HUES6 (cell line): ENCODE measurements around the gene MAPKAP1.

Source experiments
- H3K27ac ChIP-seq: 2 replicates; pipeline ENCODE4 v1.7.0; 2013; ENCODE audit warnings: low read depth, mild to moderate bottlenecking, low read length, inconsistent platforms
- H3K27me3 ChIP-seq: 2 replicates; pipeline ENCODE4 v1.6.1; 2013; ENCODE audit warnings: low read length; ENCODE audit not compliant: control insufficient read depth, insufficient read depth
- H3K36me3 ChIP-seq: 2 replicates; pipeline ENCODE4 v1.6.1; 2013; ENCODE audit warnings: low read length; ENCODE audit not compliant: control insufficient read depth, insufficient read depth
- H3K4me1 ChIP-seq: 2 replicates; pipeline ENCODE4 v1.6.1; 2013; ENCODE audit warnings: low read length; ENCODE audit not compliant: control insufficient read depth, insufficient read depth
- H3K4me3 ChIP-seq: 2 replicates; pipeline ENCODE4 v1.5.1; 2013; ENCODE audit warnings: low read depth, low read length
- H3K9ac ChIP-seq: one replicate; pipeline ENCODE4 v1.6.1; 2013; ENCODE audit warnings: mild to moderate bottlenecking, low read length
- H3K9me3 ChIP-seq: 2 replicates; pipeline ENCODE4 v1.6.1; 2013; ENCODE audit warnings: low read depth, low read length; ENCODE audit not compliant: control insufficient read depth, insufficient read depth

The MAPKAP1 gene

DNA sequence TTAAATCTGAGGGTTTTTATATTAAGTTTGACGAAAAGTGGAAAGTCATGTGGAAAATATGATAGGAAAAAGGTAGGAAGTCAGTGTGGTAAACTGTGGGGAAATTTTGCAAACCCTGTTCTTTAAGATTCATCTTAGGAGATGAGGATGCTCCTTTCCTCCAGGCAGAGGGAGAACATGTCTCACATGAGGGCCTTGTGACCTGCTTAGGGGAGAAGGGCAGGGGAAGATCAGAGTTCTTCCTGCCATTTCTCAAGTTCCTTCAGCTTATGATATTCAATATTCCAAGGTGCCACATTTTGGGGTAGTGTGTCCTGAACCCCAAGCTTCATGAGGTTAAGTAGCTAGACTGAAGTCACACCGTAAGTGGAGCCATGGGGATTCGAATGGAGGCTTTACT is 53.7 kb downstream of the MAPKAP1 start:
- H3K9ac ChIP-seq: peak overlapping the region; percentile 9
- H3K9me3 ChIP-seq: no peaks in the 10 kb centered on the region
- H3K27me3 ChIP-seq: no peaks in the 10 kb centered on the region
- H3K4me3 ChIP-seq: no peak overlapping the region
- peak overlapping the region; percentile 84 for H3K27ac ChIP-seq
- peaks cover 86% of the 10 kb centered on the region for H3K4me1 ChIP-seq
- no peaks in the 10 kb centered on the region for H3K36me3 ChIP-seq

- Histone ChIP-seq H3K27me3 (no peaks in the 10 kb centered on the region), H3K4me1 (peaks cover 83% of the 10 kb centered on the region), H3K9ac (no peak overlapping the region), H3K36me3 (no peaks in the 10 kb centered on the region), H3K4me3 (no peak overlapping the region), H3K27ac (peak overlapping the region; percentile 84), H3K9me3 (no peaks in the 10 kb centered on the region)
Observed at GRCh38 chr9:125652759-125653158, 54.2 kb downstream of the MAPKAP1 start.

GRCh38 chr9:125652233-125652594 is 54.8 kb downstream of the MAPKAP1 start:
- Histone ChIP-seq H3K27ac (peak overlapping the region; percentile 84; the same call in 1 of the 2 replicates), H3K4me1 (peaks cover 82% of the 10 kb centered on the region), H3K36me3 (no peaks in the 10 kb centered on the region), H3K9me3 (no peaks in the 10 kb centered on the region), H3K4me3 (no peak overlapping the region), H3K9ac (no peak overlapping the region), H3K27me3 (no peaks in the 10 kb centered on the region)

GRCh38 chr9:125651576-125652232 is 55.3 kb downstream of the MAPKAP1 start:
- Histone ChIP-seq H3K27ac (0 out of 2 replicates have a peak overlapping the region, but pooled peaks have one; percentile 84), H3K9me3 (no peaks in the 10 kb centered on the region), H3K9ac (no peak overlapping the region), H3K4me1 (peaks cover 79% of the 10 kb centered on the region), H3K4me3 (no peak overlapping the region), H3K27me3 (no peaks in the 10 kb centered on the region), H3K36me3 (no peaks in the 10 kb centered on the region)

GRCh38 chr9:125650271-125650737 is 56.7 kb downstream of the MAPKAP1 start:
- H3K27ac ChIP-seq: peak overlapping the region; percentile 57
- no peak overlapping the region for H3K4me3 ChIP-seq
- H3K9ac ChIP-seq: no peak overlapping the region
- no peaks in the 10 kb centered on the region for H3K27me3 ChIP-seq
- peaks cover 65% of the 10 kb centered on the region for H3K4me1 ChIP-seq
- no peaks in the 10 kb centered on the region for H3K9me3 ChIP-seq
- H3K36me3 ChIP-seq: no peaks in the 10 kb centered on the region

DNA sequence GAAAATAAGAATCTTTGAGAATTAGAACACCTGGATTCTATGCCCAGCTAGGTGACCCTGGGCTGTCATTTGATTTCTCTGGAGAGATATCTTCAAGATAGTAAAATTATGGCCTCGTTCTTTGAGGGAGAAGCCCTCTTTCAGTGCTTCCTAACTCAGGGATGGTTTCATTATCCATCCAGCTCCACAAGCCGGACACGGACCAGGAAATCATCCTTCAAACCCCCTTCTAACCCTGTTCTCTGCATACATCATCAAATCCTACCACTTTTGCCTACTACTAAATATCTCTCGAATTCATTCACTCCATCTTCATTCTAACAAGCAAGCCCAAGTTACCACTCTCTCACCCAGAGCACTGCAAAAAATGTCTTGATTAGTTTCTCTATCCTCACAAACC is 57.2 kb downstream of the MAPKAP1 start:
- H3K27ac ChIP-seq: peak overlapping the region; percentile 57
- peaks cover 65% of the 10 kb centered on the region for H3K4me1 ChIP-seq
- no peaks in the 10 kb centered on the region for H3K36me3 ChIP-seq
- H3K9ac ChIP-seq: no peak overlapping the region
- H3K27me3 ChIP-seq: no peaks in the 10 kb centered on the region
- H3K4me3 ChIP-seq: no peak overlapping the region
- no peaks in the 10 kb centered on the region for H3K9me3 ChIP-seq

DNA sequence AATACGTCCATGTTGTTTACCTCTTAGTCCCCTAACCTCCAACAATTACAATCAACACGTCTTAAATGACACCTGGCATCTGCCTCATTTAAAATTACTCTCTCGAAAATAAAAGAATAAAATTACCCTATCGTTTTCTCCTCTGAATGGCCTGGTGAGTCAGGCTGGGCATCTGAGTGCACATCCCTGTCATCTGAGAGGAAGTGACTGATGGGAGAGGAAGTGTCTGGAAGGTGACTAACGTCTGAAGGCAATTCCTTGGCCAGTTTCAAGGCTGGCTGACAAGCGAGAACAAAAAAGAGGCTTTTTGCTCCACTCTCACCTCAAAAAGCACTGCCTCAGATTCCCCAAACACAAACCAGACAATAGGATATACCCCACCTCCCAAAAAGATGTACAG is 57.7 kb downstream of the MAPKAP1 start:
- H3K4me1 ChIP-seq: peaks cover 62% of the 10 kb centered on the region
- H3K4me3 ChIP-seq: no peak overlapping the region
- H3K27ac ChIP-seq: no peak overlapping the region; the same call in 1 of the 2 replicates
- H3K27me3 ChIP-seq: no peaks in the 10 kb centered on the region
- H3K9me3 ChIP-seq: no peaks in the 10 kb centered on the region
- no peak overlapping the region for H3K9ac ChIP-seq
- H3K36me3 ChIP-seq: no peaks in the 10 kb centered on the region

GRCh38 chr9:125648294-125648693 is 58.7 kb downstream of the MAPKAP1 start:
- Histone ChIP-seq H3K9ac (no peak overlapping the region), H3K27ac (no peak overlapping the region), H3K4me3 (no peak overlapping the region), H3K36me3 (no peaks in the 10 kb centered on the region), H3K9me3 (no peaks in the 10 kb centered on the region), H3K27me3 (no peaks in the 10 kb centered on the region), H3K4me1 (peaks cover 51% of the 10 kb centered on the region)

DNA sequence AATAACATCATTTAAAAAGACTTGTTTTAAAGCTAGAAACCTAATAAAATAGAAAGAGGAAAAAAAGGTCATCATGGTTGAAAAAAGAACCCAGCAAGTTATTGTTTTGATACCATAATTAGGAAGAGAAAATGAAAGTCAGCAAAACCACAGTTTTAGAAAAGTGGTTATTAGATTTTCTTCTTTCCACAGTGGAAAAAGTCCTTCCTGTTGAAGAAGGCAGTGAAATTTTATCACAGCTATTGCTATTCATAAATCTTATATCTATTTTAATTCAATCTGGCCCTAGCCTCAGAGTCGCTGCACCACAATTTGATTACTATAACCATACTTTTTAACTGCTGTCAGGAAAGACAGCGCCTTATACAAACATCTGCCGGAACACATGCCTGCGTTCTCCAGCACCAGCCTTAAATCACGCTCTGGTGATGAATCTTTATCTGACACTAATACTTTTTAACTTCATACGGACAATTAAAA is 60.3 kb downstream of the MAPKAP1 start:
- Histone ChIP-seq H3K36me3 (no peaks in the 10 kb centered on the region), H3K27ac (no peak overlapping the region), H3K9ac (no peak overlapping the region), H3K4me3 (no peak overlapping the region), H3K9me3 (no peaks in the 10 kb centered on the region), H3K27me3 (no peaks in the 10 kb centered on the region), H3K4me1 (peaks cover 35% of the 10 kb centered on the region)

- no peak overlapping the region for H3K9ac ChIP-seq
- no peaks in the 10 kb centered on the region for H3K9me3 ChIP-seq
- no peaks in the 10 kb centered on the region for H3K27me3 ChIP-seq
- H3K4me3 ChIP-seq: no peak overlapping the region
- 0 out of 2 replicates have a peak overlapping the region, but pooled peaks have one; percentile 30 for H3K27ac ChIP-seq
- H3K4me1 ChIP-seq: peaks cover 31% of the 10 kb centered on the region
- H3K36me3 ChIP-seq: no peaks in the 10 kb centered on the region
Observed at GRCh38 chr9:125646217-125646616, 60.8 kb downstream of the MAPKAP1 start.

DNA sequence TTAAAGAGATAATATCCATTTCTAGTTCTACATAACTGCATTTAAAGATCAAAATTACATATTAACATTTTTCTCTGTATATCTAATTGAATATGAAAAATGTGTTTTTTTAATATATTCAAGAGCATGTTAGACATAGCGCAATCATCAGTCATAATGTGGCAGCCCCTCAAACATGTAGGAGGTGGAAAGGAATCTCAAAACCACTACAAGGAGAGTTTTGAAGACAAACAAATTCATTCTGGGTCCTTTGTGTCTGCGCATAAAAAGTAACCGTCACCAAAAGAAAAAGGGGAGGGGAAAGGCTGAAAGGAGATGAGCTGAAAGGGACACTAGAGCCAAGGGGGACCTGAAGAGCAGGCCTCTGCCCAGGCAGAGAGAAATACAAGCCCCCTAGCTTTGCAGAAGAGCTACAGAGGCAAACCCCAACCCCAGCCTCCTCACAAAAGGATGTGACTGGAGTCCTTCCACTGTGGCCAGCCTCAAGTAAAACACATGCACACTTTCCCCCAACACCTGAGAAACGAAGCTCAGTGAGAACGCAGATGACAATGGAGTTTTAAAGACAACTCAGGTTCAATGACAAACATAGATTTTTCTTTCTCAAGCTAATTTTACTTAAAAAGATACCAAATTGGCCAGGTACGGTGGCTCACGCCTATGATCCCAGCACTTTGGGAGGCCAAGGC is 62.0 kb downstream of the MAPKAP1 start:
- Histone ChIP-seq H3K4me1 (peaks cover 18% of the 10 kb centered on the region), H3K27me3 (no peaks in the 10 kb centered on the region), H3K9me3 (no peaks in the 10 kb centered on the region), H3K4me3 (no peak overlapping the region), H3K36me3 (no peaks in the 10 kb centered on the region), H3K27ac (no peak overlapping the region), H3K9ac (no peak overlapping the region)
